Adrenal gland (tissue), 5 donors: ENCODE measurements around the gene TBC1D16.

Experiments
- CTCF ChIP-seq, 6 experiments: fragments of 450-650 bp in 4 of 6; fragments of 200-600 bp in 2 of 6; sonication (generic) in 1 of 6; IDR thresholded peaks; 1 replicate in 5 of 6; 2 replicates in 1 of 6; pipeline versions ENCODE4 v1.5.1 to v1.8.0; 2016 to 2021; ENCODE audit warnings: antibody characterized with exemption in 6 of 6, mild to moderate bottlenecking in 2 of 6, moderate library complexity in 1 of 6
- POLR2A ChIP-seq, 2 donors: fragments of 450-650 bp; IDR thresholded peaks; one replicate each; pipeline ENCODE4 v1.6.1; 2017; ENCODE audit warnings: antibody characterized with exemption in 2 of 2, mild to moderate bottlenecking in 2 of 2, moderate library complexity in 1 of 2
- donor health status: DM: no; HTN: no; CAD: no.

- TF ChIP-seq CTCF (IDR thresholded peaks at IDR 0.05) (no peak), POLR2A (IDR thresholded peaks at IDR 0.05) (no peak)
Observed at GRCh38 chr17:79910985-79911361, 124.7 kb downstream of the TBC1D16 start.
